LNCAP (cell line): ENCODE results near the gene ARHGAP22.

Source experiments
- TF ChIP-seq, protein P1 (sequence below): fragments of 450-650 bp; IDR thresholded peaks from 2 replicates; pipeline ENCODE4 v1.5.1; 2017; ENCODE audit warnings: mild to moderate bottlenecking

Gene ARHGAP22

GRCh38 chr10:48464121-48464870, 140.6 kb downstream of the ARHGAP22 start:
- TF ChIP-seq, protein P1, sequence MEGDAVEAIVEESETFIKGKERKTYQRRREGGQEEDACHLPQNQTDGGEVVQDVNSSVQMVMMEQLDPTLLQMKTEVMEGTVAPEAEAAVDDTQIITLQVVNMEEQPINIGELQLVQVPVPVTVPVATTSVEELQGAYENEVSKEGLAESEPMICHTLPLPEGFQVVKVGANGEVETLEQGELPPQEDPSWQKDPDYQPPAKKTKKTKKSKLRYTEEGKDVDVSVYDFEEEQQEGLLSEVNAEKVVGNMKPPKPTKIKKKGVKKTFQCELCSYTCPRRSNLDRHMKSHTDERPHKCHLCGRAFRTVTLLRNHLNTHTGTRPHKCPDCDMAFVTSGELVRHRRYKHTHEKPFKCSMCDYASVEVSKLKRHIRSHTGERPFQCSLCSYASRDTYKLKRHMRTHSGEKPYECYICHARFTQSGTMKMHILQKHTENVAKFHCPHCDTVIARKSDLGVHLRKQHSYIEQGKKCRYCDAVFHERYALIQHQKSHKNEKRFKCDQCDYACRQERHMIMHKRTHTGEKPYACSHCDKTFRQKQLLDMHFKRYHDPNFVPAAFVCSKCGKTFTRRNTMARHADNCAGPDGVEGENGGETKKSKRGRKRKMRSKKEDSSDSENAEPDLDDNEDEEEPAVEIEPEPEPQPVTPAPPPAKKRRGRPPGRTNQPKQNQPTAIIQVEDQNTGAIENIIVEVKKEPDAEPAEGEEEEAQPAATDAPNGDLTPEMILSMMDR = no peak

- TF ChIP-seq, protein P1 = no peak
Observed at GRCh38 chr10:48463318-48464003, 141.4 kb downstream of the ARHGAP22 start.

DNA sequence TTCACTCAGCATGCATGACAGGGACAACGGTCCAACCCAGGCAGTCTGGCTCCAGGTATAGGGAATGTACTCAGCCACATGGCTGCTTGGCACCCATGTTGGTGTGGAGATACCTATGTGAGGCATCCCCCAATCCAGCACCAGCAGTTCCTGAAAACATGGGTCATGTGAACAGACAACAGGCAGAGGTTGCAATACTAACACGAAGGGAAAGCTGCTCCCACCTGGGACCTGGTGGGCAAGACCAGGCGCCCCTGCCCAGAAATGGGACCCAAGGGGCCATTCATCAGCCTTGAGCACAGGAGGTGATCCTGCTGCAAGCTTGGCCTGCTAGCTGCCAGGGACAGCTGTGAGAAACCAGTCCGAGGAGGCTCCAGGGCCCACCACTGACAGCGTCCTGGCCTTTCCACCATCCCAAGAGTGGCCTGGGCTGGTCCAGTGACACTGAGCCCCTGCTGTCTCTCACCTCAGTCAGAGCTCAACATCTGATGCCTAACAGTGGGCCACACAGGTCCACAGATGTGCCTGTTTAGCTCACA, 142.3 kb downstream of the ARHGAP22 start:
- TF ChIP-seq, protein P1 = no peak

DNA sequence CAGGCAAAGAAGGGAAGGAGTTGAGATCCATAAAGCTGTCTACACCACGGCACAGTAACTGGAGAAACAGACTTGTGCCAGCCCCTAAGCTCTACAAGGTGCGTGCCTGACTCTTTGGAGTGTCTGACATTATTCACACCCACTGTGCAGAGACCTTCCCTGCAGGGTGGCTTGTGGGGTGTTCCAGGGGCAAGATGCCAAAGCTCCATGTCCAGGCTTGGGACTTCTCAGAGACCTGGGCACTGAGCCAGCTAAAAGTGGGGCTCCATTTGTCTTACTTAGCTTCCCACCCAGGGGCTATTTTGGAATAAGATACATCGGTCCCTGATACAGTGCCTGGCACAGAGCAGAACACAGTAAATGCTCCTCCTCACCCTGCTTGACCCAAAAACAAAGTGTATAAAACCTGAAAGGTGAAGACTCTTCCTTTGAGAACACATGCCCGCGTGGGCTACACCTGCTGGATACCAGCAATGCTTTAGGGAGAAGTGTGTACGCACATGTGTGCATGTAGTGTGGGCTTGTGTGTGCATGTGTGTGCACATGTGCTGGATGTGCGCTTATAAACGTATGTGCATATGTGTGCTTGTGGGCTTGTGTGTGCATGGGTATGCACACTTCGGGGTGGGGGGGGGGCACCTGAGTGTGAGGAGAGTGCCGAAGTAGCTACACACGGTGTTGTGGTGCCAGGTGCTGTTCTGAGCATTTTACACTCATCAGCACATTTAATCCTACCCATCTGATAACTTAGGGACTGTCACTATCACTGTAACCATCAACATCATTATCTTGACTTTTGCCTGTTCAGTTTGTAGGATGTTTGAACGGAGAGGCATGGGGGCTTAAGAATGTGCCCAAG, 143.0 kb downstream of the ARHGAP22 start:
- TF ChIP-seq, protein P1 = no peak

- TF ChIP-seq, protein P1 = no peak
Observed at GRCh38 chr10:48460182-48460581, 144.7 kb downstream of the ARHGAP22 start.

GRCh38 chr10:48459270-48460150, 145.4 kb downstream of the ARHGAP22 start:
- TF ChIP-seq, protein P1 = no peak
